ENCODE measurements around the gene OPCML.

GRCh38 chr11:132718711-132719671 is 813.3 kb downstream of the OPCML start:
- no peak for TF ChIP-seq CTCF (IDR thresholded peaks at IDR 0.05)
- TF ChIP-seq POLR2A (IDR thresholded peaks at IDR 0.05), result no peak
- TF ChIP-seq POLR2AphosphoS5 (IDR thresholded peaks at IDR 0.05; ENCODE audit: insufficient read depth in 1 of 2, low read depth in 1 of 2), result no peak

Data from vagina (tissue), 2 donors.